Ishikawa (cell line): Measurements from ENCODE around the gene ZNF582.

Experiments used
- NFIC ChIP-seq: IDR thresholded peaks from 2 replicates; pipeline ENCODE4 v1.6.1; 2012
- TAF1 ChIP-seq: IDR thresholded peaks from 2 replicates; pipeline ENCODE4 v1.6.1; 2012; ENCODE audit warnings: low read depth, mild to moderate bottlenecking
- USF1 ChIP-seq: IDR thresholded peaks from 2 replicates; pipeline ENCODE4 v1.6.1; 2012
- TF ChIP-seq, protein P1 (sequence below): IDR thresholded peaks from 2 replicates; pipeline ENCODE4 v1.6.1; 2012

GRCh38 chr19:56372281-56372680 lies 21.1 kb downstream of the ZNF582 start:
- TF ChIP-seq TAF1 = no peak
- TF ChIP-seq, protein P1, sequence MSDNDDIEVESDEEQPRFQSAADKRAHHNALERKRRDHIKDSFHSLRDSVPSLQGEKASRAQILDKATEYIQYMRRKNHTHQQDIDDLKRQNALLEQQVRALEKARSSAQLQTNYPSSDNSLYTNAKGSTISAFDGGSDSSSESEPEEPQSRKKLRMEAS = no peak
- no peak for TF ChIP-seq NFIC
- TF ChIP-seq USF1 = no peak
